ENCODE measurements around the gene ZNF775.

Gene ZNF775

DNA sequence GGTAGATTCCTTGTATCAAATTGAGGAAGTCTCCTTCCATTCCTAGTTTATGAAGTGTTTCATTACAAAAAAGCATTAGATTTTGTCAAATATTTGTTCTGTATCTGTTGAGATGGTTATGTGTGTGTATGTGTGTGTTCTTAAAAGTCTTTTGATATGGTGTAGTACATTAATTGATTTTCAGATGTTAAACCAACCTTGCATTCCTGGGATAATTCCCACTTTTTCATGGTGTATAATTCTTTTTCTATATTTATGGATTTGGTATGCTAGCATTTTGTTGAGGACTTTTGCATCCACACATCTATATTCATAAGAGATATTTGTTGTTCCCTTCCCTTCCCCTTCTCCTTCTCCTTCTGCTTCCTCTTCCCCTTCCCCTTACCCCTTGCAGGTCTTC is 62.4 kb downstream of the ZNF775 start:
- no peak for DNase-seq (ENCODE audit: low read depth)

DNA sequence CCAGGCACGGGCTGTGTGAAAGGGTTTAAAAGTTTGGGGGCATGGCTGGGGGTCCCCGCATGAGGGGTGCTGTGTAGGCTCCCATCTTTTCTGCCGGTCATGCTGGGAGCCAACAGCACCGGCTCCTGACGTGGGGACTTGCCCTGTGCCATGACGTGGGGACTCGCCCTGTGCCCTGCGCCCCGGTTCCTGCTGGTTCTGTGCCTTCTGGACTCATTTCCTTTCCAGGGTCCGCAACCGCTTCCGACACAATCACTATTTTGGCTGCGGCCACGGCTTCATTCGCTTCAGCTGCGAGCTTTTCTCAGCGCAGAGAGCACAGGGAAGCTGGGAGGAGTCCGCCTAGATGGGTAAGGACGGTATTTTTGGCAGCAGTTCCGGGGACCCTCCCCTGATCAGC is 63.7 kb downstream of the ZNF775 start:
- DNase-seq (ENCODE audit: low read depth), result no peak

DNA sequence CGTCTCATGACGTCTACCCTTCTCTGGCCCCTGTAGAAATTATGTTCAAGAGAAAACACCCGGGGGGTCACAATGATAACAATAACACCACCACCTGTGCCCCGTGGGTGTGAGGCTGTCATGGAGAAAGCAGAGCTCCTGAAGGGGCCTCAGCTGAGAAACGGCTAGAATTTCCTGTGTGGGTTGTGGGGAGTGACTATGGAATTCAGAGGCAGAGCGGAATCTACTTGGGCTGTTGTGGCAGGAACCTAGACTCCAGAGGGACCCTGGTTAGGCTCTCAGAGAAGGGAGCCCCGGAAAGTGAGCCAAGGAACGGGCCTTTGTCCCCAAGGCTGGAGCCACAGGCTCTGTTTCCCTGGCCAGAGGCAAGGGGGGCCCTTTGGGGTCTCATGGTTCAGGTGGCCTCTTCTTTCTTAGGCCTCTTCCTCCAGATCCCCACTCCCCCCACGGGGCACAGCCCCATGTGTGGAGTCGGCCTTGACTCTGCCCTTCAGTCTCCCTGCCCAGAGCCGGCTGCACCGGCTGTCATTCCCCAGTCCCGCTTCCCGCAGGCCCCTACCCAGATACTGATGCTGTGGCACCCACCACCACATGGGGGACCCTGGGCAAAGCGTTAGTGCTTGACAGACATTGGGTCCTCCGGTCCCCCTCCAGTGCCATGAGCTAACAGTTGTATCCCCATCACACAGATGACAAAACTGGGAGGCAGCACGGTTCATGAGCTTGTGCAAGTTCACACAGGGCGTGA is 64.8 kb downstream of the ZNF775 start:
- DNase-seq (ENCODE audit: low read depth), result no peak

DNA sequence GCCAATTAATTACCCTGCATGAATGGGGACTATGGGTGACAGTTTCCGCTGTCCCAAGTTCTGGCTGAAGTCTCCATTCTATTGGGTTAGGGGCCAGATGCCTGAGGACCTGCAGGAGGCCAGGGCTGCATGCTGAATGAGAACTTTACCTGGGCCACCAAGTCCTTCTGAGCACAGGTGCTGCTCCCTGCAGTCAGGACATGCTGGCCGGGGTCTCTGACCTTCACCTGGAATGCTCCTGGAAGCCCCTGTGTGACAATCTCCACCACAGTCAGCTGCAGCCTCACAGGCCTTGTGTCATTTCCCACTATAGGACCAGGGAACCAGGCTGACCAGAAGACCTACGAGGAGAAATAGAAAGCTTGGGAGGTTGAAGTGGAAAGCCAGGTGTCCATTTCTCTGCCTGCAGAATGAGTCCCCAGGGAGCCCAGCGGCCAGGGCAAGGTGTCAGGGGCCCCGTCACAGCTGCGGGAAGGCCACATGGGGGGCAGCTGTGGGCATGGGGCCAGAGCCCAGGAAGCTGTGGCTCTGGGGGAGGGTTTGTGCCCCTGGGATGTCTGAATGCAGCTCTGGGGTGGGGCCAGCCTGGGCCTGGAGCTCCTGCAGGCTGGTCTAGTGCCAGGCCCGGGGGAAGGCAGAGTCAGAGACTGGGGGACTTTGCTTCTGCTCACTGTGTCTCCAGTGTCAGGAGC is 65.7 kb downstream of the ZNF775 start:
- no peak for DNase-seq (ENCODE audit: low read depth)

DNA sequence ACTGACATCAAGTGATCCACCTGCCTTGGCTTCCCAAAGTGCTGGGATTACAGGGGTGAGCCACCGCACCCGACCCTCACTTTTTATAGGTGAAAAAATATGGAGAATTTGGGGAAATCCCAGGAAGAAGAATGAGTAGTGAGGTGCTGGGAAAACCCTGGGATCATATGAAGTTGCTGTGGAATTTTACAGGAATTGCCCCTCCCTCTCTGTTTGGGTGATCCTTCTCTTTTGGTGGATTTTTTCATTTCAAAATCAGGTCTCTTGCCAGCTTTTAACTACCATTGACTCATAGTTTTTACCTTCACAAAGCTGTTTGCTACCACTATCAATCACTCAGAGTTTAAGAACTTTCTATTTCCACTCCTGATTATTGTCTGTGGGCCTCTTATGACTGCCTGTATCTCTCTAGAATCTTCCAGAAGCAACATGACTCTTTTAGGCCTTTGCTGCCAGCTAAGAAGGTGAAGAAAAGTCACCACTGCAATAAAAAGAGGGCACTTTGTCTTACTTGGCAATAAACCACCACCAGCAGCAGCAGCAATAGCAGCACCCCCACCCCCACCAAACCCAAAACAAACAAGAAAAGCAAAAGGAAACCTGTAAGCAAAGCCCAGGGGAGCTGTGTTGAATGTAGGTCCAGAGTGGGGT is 67.3 kb downstream of the ZNF775 start:
- DNase-seq (ENCODE audit: low read depth), result no peak

Measured in stimulated activated CD8-positive, alpha-beta memory T cell treated with anti-CD3 and anti-CD28 coated beads, Interleukin-15, amount 100 ng/mL, for 1 hour (primary cell).